ENCODE measurements around the gene BCAR3.

DNA sequence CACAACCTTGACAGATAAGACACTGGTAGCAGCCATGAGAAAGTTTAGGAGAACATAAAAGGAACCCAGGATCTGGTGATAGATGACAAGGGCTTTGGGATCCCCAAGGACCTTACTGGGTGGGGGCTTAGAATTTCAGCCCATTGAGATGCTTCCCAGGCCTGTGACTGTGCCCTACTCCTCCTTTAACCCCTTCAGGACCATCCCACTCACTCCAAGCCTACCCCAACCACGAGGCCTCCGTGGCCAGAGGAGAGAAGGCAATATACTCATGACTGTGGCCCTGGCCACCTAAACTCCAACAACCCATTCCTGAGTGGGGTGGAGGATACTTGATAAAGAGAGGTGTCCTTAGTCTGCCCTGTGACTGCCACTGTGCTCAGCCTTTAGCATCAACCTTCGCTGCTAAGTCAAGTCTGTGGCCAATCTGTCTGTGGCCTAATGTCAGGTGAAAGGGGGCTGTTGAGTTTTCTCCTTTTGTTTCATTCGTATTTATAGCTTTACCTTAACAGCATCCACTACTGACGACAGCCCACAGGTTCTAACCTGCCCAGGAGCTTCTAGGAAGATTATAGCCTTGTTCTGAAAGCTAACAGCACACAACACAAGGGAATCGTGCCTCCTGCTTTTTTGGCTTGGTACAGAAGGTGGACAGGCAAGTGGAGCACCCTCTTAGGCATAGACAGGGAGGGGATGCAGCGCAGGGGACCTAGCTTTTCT lies 16.9 kb upstream of the BCAR3 start:
- TF ChIP-seq CTCF (IDR thresholded peaks at IDR 0.05), result no peak
- TF ChIP-seq REST (IDR thresholded peaks at IDR 0.05; ENCODE audit: insufficient read depth in 1 of 2, low read depth in 2 of 2, low read length in 1 of 2), result no peak
- TF ChIP-seq SIN3A (IDR thresholded peaks at IDR 0.05; ENCODE audit: borderline replicate concordance, insufficient read depth, low read depth, low read length), result no peak

Data from Panc1 (cell line).